Stimulated activated CD4-positive, alpha-beta T cell treated with anti-CD3 and anti-CD28 coated beads, Interleukin-1b, Interleukin-23, amount 100 ng/mL, for 1 hour (primary cell): ENCODE measurements around the gene MRPL20.
"Not testable (repeated sequence)": the region's sequence is repeated elsewhere in the genome, so short reads cannot be mapped to it uniquely, and the experiment has no call there.

ENCODE experiments used
- DNase-seq, 2 donors: peaks; one replicate each; pipeline ENCODE4 v3.0.0-alpha.2; 2020; ENCODE audit warnings: low read depth in 2 of 2

MRPL20 gene

DNA sequence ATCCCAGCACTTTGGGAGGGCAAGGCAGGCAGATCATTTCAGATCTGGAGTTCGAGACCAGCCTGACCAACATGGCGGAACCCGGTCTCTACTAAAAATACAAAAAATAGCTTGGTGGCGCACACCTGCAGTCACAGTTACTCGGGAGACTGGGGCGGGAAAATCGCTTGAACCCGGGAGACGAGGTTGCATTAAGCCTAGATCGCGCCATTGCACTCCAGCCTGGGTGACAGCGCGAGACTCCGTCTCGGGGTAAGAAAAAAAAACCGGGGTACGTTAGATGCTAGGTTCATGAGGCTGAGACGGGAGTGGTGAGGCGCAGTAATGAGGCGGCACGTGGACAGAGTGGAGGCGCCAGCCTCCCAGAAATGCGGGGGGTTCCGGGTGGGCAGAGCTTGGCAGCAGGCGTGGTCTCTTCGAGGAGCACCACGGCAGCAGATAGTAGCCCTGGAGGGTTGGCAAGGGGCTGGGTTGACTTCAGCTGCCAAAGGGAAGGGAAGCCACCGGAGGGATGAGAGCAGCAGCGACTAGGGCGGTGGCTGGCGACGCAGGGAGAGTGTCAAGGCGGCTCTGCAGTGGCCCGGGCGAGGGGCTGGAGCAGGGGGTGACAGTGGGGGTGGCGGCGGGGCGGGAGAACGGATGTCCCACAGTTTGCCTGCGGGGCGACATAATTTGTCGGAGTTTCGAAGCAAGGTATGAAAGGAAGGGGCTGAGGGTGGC, 832 bp downstream of the MRPL20 start:
- DNase-seq, result no peak

DNA sequence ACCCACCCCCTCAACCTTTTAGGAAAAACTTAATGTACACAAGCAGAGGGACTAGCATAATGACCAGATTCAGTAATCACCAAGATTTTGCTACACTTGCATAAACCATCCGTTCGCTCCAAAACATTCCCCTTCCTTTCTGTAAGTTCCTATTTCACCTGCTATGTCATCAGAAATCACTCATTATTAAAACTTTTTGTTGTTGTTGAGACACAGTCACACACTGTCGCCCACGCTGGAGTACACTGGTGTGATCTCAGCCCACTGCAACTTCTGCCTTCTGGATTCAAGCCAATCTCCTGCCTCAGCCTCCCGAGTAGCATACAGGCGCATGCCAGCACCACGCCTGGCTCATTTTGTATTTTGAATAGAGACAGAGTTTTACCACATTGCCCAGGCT, 3.4 kb downstream of the MRPL20 start:
- no peak for DNase-seq

DNA sequence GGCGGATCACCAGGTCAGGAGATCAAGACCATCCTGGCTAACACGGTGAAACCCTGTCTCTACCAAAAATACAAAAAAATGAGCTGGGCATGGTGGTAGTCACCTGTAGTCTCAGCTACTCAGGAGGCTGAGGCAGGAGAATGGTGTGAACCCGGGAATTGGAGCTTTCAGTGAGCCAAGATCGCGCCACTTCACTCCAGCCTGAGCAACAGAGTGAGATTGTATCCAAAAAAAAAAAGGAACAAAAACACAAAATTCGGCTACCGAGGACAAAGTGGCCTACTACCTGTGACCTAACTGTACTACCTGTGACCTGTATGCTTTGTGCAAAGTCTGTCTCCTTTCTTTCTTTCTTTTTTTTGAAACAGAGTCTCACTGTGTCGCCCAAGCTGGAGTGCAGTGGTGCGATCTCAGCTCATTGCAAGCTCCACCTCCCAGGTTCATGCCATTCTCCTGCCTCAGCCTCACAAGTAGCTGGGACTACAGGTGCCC, 4.1 kb downstream of the MRPL20 start:
- DNase-seq, result not testable (repeated sequence)

DNA sequence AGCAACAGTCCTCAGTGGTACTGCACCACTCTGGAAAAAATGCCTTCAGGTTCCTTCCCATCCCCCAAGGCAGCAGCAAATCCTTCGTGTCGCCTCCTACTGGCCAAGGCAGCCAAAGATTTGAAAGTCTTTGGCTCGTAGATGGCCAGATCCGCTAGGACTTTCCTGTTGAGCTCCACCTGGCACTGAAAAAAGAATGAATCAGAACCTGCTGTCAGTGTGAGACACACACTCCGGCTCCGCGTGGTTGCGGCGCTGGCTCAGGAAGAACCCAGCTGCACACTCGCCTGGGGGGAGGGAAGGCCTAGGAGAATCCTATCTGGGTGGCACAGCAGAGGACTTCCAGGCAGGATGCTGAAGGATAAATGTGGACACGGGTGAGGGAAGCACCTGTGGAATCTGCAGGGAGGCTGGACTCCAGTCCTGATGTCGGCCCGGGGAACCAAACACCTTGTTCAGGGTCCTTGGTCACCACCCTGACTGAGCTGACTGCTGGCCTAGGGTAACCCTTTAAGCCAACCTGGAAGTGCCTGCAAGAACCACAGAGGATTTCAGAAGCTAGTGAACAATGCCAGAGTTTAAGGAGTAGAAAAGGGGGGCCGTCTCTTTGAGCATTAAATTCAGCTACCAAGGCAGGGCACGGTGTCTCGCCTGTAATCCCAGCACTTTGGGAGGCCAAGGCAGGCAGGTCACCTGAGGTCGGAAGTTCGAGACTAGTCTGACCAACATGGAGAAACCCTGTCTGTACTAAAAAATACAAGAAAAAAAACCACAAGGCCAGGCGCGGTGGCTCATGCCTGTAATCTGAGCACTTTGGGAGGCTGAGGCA, 4.8 kb downstream of the MRPL20 start:
- no peak for DNase-seq

DNA sequence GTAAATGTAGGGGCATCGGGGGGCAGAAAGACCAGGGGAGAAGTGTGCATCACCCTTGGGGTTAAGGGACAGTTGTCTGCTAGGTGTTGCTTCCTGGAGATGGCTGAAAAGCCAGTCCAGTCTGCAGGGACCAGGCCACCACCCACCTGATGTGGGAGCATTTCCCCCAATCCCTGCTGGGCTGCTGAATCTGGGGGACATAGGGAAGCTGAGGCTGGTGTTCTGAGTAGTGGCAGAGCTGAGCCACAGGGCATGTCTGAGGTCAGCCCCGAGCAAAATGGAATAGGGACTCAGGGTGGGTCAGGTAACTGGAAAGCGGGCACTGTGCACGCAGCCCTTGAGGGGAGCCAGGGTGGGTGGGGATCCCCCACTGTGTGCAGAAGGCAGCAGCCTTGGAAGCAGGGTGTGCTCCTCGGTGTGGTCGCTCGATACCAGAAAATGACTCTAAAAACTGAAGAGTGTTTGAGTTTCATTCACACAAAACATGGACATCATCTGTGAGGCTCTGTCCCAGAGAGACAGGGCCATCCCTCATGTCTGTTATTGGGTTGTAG, 5.6 kb downstream of the MRPL20 start:
- DNase-seq, result no peak

DNA sequence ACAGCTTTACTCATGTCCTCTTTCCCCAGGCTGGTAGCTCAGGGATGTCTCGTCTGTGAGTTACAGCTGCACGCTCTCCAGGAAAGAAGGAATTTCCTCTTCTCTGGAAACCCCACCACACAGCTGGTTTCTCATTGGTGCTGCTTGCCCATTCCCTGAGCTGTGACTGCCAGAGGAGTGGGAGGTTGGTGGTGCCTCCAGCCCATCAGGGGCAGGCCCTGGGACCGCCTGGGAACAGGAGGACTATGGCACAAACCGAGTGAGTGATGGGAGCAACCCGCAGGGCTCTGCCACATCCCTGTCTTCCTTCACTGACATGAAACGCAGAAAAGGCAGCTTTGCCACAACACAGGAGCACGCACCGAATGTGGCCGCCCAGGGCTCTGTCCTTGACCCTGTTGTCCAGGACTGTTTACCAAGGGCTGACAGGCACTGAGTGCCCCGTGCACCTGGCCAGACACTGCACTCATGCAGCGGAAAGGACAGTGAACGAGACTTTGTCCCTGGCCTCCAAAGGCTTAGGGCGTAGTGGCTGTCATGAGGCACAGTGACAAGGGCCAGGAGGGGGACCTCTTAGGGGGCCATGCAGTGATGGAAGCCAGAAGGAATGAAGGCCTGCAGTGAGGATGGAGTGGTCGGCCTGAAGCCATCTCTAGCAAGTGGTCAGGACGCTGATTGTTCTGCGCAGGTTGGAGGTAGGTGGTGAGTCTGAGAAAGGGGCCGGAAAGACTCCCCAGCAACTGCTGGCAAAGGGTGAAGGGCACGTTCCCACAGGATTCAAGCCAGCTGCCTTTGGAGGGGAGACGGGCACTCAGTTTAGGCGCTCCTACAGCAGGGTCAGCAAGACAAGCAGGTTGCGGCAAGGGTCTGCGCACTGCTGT, 6.3 kb downstream of the MRPL20 start:
- no peak for DNase-seq

DNA sequence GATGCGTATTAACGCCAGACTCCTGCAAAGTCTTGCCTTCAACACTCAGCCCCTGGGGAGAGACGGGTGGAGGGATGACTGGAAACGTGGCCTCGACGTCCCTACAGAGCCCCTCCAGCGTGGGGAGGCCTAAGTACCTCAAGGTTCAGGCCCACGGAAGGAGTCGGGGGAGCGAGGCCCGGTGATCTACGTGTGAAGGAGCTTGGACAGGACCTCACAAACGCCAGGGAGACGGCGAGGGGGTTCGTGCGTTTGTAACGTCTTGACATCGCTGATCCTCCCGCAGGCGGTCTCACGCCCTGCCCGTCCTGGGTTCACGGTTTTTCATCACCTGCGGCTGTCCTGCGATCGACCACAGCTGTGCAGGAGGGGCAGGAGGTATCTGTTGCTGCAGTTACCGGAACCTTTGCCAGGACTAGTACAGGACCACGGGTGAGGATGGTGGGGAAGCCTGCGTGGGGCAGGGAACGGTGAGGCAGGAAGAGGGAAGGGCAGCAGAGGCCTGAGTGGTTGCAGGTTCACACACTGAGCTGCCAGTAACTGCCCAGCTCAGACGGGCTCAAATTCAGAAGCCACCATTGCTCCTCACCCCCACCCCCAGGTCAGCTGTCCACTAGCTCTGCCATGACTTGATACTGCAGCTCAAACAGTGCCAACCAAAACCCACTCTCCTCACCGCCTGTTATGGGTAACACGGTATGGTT, 7.1 kb downstream of the MRPL20 start:
- DNase-seq, result no peak

DNA sequence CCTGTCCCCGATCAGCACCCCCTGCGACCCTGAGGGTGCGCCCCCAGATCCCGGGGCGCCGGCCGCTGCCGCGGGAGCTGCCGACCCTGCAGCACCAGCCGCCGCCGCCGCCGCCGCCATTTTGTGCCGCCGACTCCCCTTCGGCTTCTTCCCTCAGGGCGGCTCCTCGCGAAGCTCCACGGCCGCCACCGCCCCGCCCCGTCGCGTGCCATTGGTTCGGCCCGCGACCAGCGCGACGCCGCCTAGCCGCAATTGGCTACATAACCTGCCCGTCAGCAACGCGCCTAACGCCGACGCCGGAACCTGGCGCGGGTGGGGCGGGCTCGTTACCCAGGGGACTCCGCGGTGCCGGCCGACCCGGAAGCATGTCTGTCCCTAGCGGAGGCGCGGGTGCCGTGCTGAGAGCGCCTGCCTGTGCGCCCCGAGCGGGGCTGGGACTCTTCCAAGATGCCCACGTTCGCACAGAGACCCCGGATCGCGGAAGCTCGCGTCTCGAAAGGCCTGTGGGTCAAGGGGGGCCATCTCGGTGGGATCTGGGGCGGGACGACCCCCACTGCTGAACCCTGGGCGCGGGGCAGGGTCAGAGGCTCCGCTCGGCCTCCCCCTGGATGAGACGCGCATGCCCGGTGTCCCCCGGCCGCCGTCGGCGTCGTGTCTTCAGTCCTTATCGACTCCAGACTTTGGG, 7.8 kb downstream of the MRPL20 start, which contains the start of gene CCNL2:
Gene CCNL2, minus strand, starts transcription at position 149 of the 685 bp plus-strand sequence. Its CDS starts 29 bp downstream, at position 120.
- DNase-seq, result peak; percentile 96 to 98

DNA sequence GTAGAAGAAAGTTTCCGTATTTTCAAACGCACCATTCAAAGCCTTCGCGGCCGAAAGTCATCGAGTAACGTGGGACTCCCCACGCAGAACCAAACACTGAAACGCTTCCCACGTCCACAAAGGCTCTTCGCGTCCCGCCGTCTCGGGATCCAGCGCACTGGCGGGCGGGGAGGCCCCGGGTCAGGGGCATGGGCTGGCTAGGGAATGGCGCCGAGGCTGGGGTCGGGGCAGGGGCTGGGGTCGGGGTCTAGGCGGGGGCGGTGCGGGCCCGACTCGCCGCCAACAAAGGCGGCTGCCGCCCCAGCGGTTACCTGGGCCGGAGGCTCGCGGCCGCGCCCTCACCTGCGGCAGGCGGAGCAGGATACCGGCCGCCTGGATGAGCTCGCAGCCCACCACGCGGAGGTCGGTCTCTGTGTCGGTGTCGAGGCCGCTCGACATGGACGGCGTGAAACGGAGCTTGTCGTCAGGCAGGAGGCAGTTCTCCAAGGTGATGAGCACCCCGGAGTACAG, 8.4 kb downstream of the MRPL20 start:
- DNase-seq, result no peak

DNA sequence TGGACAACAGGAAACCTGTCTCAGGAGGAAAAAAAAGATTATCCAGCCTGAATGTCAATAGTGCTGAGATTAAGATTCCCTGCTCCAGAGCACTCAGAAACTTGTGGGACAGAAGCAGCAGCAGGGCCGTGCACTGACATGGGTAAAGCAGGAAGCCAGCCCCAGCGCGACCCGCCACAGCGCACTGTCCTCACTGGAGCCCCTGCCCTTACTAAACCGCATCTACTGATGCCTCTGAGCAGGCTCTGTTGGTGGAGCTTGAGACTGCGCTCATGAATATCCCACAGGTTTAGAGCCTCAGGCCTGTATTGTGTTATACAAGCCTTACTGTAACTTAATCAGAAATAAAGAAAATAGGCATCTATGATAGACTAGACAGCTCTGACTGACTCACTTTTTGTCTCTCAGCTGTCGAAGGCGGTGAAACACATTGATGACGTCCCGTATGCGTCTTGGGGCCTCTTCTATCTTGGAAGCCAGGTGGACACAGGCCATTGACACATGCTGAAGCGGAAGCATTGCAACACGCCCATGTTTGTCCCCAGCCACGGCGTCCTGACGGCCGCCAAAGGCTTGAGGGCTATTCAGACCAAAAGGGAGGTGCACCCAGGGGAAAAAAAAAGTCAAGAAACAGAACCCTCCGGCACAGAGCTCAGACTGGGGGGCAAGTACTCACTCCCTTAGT, 9.1 kb downstream of the MRPL20 start:
- DNase-seq, result no peak

DNA sequence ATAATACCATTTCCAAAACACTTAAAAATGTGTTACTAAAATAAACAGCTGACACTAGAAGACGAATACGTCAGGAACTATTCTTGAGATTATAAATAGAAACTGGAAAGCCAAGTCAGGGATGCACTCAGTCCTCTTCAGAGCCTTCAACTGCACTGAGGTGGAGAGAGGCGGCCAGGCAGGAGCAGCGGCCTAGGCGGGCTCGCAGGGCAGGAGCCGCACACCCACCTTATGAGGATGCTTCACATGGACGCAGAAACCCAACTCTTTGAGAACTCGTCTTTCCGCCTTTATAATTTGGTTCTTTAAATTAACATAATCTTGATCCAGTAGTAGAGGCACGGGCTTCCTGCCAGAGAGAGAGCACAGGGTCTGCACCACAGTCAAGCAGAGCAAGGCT, 11.9 kb downstream of the MRPL20 start:
- DNase-seq, result no peak

DNA sequence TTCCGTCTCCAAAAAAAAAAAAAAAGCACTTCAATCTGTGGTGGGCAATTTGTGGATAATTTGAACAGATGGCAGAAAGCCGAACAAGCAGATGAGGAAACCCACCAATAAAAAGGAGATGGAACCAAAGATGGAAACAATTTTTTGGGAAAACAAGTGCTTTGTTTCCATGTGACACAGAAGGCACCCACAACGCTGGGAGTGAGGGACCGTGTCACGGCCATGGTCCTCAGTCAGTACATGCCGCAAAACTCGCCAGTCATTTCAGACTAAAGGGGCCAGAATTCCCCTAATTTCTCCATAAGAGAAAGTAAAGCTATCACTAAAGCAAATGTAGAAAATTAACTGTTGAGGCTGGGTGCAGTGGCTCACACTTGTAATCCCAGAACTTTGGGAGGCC, 13.0 kb downstream of the MRPL20 start:
- DNase-seq, result no peak

DNA sequence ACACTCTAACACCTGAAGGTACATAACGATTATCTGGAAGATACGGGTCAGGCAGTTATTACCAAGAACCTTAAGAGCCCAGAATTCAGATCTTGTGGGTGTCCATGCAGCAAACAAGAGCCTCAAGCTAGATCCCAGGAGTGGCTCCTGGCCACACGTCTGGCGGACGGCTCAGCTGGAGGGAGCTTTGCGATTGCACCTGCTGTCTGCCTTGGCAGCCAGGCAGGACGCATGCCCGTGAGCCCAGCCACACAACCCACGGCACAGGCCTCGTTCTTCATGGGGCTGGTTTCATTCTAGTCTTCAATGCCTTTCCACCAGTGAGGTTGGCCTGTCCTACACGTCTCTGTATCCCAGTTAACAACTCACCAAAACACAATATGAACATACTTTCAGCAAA, 13.7 kb downstream of the MRPL20 start:
- DNase-seq, result no peak

DNA sequence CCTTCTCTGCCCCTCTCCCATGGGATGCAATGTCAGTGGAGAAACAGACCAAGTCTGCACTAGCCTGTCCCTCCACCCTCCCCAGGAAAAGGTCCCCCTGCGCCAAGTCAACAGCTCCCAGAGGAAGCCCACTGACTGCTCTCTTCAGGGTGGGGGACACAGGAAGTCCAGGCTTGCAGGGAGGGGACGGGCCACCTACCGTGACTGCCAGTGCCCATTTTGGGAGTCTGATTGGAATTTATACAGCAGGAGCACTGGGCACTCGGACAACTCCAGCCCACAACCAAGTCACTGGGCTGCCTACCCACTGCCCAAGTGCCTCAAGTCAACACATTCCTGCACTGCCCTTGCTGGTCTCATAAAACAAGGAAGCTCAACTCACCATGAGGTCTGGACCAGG, 14.1 kb downstream of the MRPL20 start:
- no peak for DNase-seq

DNA sequence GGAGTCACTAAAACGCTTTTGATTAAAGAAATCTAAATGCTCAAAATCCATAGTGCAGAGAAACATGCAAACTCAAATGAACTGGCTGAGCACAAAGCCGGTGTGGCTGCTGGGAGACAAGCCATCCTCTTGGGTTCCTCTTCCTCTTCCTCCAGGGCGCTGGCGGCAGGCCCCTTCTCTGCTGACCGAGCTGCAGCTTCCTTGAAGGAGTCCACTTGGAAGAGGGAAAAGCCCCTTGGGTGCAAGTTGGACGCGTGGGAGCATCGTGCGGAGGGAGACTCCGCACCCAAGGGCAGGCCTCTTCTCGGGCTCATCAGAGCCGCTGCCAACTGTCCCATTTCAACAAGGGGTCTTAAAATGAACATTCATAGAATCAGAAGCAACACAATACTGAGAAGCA, 15.9 kb downstream of the MRPL20 start:
- no peak for DNase-seq

DNA sequence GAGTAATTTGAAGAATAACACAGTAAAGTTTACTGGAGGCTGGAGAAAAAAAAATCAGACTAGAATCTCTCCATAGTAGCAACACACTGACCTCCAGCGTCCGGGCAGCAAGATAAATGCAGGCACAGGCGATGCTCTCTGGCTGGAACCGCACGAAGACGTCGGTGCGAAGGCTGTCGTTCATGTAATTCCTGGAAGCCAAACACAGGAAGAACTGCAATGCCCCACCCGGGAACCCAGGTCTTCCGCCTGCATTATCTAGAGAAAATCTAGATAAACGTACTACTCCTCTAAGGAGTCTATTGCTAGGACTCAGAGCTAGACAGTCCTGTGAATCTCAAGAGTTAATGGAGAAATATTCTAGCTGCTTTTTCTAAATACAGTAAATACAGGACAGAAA, 16.4 kb downstream of the MRPL20 start:
- DNase-seq, result no peak

DNA sequence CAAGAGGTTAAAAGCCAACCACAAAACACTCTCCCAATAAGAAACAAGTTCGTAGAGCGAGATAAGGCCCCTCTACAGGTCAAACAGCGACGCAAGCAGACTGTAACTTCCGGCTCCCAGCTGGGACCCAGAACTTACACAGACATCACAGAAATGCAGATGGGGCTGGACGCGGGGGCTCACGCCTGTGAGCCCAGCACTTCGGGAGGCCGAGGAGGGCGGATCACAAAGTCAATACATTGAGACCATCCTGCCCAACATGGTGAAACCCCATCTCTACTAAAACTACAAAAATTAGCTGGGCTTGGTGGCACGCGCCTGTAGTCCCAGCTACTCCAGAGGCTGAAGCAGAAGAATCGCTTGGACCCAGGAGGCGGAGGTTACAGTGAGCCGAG, 19.0 kb downstream of the MRPL20 start:
- DNase-seq, result no peak

DNA sequence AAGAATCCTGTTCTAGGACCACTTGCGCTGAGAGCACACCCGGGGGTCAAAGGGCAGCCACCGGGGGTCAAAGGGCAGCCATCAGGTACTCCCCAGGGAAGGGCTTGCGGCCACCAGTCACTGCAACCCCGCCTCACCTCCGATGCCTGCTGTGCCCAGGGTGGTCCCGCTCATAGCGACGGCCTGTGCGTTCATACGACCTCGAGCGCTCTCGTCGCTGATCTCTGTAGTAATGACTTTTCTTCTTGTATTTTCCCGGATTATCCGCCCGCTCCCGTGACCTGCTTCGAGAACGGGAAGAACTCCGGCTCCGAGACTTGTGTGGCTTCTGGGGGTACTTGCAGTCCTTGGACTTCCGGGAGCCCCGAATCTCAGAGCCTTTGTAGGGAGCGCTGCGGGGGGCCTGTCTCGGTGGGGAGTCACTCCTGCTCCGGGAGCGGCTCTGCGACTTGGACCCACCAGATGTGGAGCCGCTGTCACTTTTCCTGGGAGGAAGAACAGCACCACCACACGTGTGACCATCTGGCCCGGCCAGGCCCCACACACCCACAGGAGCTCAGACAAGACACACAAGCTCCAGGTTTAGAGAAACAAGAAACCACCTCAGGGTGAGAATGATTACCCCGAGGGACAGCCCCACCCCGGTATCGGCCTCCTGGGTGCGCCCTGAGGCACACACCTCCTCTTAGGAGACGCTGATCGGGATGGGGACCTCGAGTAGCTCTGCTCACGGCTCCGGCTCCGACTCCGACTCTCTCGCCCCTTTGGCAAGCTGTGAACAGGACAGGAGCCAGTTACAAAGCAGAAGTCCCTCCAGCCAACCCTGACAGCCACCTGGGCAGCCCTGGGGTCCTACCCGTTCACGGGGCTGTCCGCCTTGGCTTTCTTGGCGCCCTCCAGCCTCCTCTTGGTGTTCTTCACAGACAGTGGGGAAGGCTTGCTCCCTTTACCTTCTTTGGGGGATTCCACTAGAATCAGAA, 19.7 kb downstream of the MRPL20 start:
- no peak for DNase-seq
